CD4-positive, alpha-beta T cell treated with Interleukin-4 for 4 hours (primary cell): ENCODE data around the gene ELOVL4.

Experiments used
- DNase-seq: peaks from one replicate; pipeline ENCODE4 v3.0.0-alpha.2; 2020

ELOVL4 gene

DNA sequence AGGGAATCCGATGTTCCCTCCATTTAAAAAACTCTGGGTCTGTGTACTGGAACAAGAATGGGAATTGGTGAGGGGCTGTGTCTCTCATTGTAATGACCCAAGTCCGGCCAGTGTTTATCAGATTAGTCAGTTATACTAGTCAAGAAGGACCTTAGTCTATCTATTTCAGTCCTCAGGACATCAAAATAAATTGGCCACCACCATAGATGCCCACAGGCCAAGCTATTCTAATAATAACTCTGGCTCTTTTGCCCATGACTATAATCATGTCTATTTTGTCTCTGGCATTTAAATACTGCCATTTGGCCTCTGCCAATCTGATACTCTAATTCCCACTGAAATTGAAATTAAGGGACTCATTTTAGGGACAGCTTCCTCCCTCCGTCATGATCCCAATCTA, 37.8 kb downstream of the ELOVL4 start:
- DNase-seq, result no peak

- no peak for DNase-seq
Observed at GRCh38 chr6:79902046-79902445, 45.3 kb downstream of the ELOVL4 start.

DNA sequence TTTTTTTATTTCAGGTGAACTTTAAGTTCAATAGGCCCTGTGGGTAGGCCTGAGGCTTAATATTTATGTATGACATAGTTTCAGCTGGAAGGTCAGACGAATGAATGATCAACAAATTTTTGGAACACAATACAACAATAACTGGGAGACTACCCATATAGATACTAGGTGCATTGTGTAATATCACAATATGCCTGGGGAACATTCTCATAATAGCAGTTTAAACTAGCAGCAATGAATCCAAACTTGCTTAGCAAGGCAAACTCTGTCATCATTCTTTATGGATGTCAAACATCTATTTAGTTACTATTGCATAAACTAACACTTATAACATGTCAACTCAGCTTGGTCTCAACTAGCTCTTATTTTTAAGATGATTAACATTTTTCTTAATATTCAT, 49.3 kb downstream of the ELOVL4 start:
- no peak for DNase-seq

GRCh38 chr6:79896075-79896449, 51.3 kb downstream of the ELOVL4 start:
- no peak for DNase-seq

- no peak for DNase-seq
Observed at GRCh38 chr6:79895382-79896074, 51.8 kb downstream of the ELOVL4 start.

GRCh38 chr6:79894939-79895338, 52.4 kb downstream of the ELOVL4 start:
- DNase-seq, result no peak

GRCh38 chr6:79888587-79888986, 58.8 kb downstream of the ELOVL4 start:
- no peak for DNase-seq

GRCh38 chr6:79878142-79878748, 69.1 kb downstream of the ELOVL4 start:
- DNase-seq, result no peak

DNA sequence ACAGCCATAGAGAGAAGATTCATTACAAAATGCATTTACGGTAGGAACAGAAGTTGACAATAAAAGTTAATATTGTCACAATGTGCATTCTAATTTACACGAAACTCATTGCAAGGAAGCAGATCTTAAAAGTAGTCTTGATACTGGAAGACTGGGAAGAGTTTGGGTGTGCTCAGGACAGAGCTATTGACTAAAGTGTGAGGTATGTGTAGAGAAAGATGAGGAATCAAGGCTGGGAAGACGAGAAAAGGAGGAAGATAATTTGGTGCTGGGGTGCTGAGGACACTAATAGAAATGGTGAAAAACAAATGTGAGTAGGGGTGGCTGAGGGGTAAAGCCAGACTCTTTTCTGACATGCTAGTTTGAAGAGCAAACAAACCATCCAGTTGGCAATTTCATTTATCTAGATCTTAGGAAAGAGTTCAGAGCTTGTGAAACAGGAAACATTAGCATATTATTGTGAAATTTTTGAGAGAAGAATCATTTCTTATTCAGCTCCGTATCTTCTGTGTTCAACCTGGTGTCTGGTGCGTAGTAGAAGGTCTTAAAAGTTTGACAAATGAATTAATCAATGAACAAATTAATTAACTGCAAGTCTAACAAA, 72.7 kb downstream of the ELOVL4 start:
- no peak for DNase-seq

DNA sequence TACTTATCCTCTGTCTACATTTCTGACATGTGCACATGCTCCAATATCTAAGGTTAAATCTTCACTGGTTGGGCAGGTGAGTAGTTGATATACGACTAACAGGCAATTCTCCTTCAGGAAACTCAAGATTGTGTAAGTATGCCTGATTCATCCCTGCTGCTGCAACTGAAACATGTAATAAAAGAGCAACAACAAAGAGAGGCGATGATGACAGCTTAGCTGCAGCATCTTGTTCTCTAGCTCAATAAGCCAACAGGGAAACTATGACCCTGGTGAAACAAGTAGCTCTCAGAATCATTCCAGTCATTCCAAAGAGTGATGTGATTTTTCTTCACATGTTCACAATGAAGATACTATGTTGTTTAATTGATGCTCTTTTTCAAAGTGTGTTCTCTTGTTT, 74.4 kb downstream of the ELOVL4 start:
- DNase-seq, result no peak

- no peak for DNase-seq
Observed at GRCh38 chr6:79872303-79872702, 75.0 kb downstream of the ELOVL4 start.

DNA sequence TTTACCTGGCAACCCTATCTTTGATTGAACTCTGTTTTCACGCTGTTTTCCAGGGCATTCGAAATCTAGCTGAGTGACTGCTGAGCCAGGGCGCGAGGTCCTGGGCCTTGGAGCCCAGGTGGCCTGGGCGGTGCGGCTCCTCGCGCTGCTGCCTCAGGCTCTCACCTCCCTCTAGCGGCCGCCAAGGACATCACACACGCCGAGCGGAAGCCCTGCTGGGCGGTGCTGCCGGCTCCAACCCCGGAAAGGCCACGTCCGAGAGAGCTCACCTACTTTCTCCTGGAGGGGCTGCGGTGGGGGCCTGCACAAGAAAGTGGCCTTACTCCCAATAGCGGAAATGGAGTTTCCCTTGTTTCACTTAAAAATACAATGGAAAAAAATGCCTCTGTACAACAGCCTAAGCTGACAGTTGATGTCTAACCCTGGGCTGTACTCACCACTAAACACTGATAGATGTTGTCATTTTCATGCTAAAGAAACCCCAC, 77.7 kb downstream of the ELOVL4 start:
- peak; percentile 77 for DNase-seq

DNA sequence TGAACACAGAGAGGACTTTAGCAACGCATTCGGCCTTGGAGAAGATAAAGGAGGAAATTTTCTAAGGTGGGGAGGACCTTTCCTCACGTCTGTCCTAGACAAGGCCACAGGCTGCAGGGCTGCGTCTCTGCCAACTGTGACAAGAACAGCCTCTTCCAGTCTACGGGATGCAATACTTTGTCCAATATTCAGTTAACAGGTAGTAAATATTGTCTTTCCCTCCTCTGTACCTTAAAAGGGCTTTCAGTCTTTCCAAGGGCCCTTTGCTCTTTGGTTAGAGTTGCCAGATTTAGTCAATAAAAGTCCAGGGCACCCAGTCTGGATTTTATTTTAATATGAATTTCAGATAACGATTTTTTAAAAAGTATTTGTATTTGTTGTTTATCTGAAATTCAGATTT, 78.2 kb downstream of the ELOVL4 start:
- no peak for DNase-seq

DNA sequence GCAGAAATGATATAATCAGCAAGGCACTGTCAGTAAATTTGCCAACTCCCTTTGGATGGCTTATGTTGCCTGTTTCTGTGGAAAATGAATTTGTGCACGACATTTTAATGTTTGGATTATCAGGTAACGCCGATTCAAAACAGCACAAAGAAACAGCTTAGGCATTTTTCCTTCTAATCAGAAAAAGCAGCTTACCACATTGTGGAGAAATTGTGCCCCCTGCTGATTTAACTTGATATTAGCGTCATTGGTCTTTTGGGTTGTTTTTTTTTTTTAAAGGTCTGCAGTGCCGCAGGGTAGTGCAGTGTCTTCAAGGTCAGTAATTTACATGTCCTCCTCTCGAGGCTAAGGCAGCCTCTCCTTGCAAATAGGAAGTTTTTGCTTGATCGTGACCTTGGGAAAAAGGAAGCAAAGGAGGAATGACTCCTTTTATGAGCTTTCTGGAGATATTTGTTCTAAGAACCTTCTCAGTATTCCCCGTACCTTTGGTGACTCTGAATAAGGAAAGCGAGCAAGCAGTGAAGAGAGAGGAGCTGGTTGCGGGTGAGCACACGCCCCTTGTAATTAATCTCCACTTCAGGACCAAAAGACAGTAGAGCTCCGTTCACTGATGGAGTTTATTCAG, 79.1 kb downstream of the ELOVL4 start:
- DNase-seq, result peak; percentile 49
